NCI-H774 (cell line): ENCODE measurements around the gene HSPB9.
A peak's percentile ranks its signal among the peaks of the same experiment; 100 is the strongest.
"Not testable (repeated sequence)": the region's sequence is repeated elsewhere in the genome, so short reads cannot be mapped to it uniquely, and the experiment has no call there.

Source experiments
- DNase-seq: peaks from one replicate; lab custom pipeline; 2025; lab: John Stamatoyannopoulos, UW

Gene HSPB9

GRCh38 chr17:42120161-42120769 is 2.3 kb upstream of the HSPB9 start:
- DNase-seq: no peak

GRCh38 chr17:42120770-42121769 is 1.5 kb upstream of the HSPB9 start, which contains the start of gene KAT2A:
KAT2A (minus strand) TSS chr17:42121367; CDS start chr17:42121304, 63 bp downstream.
- DNase-seq: peak; percentile 89

GRCh38 chr17:42124256-42124655 is 1.7 kb downstream of the HSPB9 start:
- DNase-seq: no peak

- no peak for DNase-seq
These were observed 3.0 kb downstream of the HSPB9 start for GRCh38 chr17:42125565-42125964.

- no peak for DNase-seq
These were observed 4.2 kb downstream of the HSPB9 start for GRCh38 chr17:42126836-42127235.

GRCh38 chr17:42127414-42127813 is 4.8 kb downstream of the HSPB9 start:
- DNase-seq: no peak

GRCh38 chr17:42129109-42129837 is 6.7 kb downstream of the HSPB9 start:
- no peak for DNase-seq

GRCh38 chr17:42130310-42130936 is 7.8 kb downstream of the HSPB9 start:
- DNase-seq: no peak

GRCh38 chr17:42131232-42131631 is 8.6 kb downstream of the HSPB9 start:
- DNase-seq: no peak

- DNase-seq: no peak
These were observed 9.4 kb downstream of the HSPB9 start for GRCh38 chr17:42131981-42132432.

- no peak for DNase-seq
These were observed 10.3 kb downstream of the HSPB9 start for GRCh38 chr17:42132941-42133340.

- DNase-seq: peak; percentile 57
These were observed 10.9 kb downstream of the HSPB9 start for GRCh38 chr17:42133461-42134041.

- DNase-seq: no peak
These were observed 12.5 kb downstream of the HSPB9 start for GRCh38 chr17:42135151-42135550.

- peak; percentile 94 for DNase-seq
These were observed 13.4 kb downstream of the HSPB9 start for GRCh38 chr17:42135664-42136653.

- DNase-seq: no peak
These were observed 14.0 kb downstream of the HSPB9 start for GRCh38 chr17:42136654-42137051.

GRCh38 chr17:42138749-42139492 is 16.3 kb downstream of the HSPB9 start:
- no peak for DNase-seq

GRCh38 chr17:42140690-42141089 is 18.1 kb downstream of the HSPB9 start:
- DNase-seq: not testable (repeated sequence)

GRCh38 chr17:42141382-42141781 is 18.8 kb downstream of the HSPB9 start:
- no peak for DNase-seq

GRCh38 chr17:42142371-42142896 is 19.8 kb downstream of the HSPB9 start:
- no peak for DNase-seq
